NB4 (cell line): ENCODE results near the gene ATP11A.

Experiments used
- MYC ChIP-seq: IDR thresholded peaks from 2 replicates; pipeline ENCODE4 v1.6.1; 2011; ENCODE audit warnings: low read depth, low read length
- POLR2A ChIP-seq: IDR thresholded peaks from 2 replicates; pipeline ENCODE4 v1.6.1; 2011; ENCODE audit warnings: mild to moderate bottlenecking; ENCODE audit not compliant: insufficient read length; ENCODE audit errors: extremely low read depth
- TF ChIP-seq, protein P1 (sequence below): IDR thresholded peaks from one replicate; pipeline ENCODE4 v1.5.1; 2012; ENCODE audit warnings: low read depth, low read length
- TF ChIP-seq, protein P2 (sequence below): IDR thresholded peaks from 2 replicates; pipeline ENCODE4 v1.6.1; 2011; ENCODE audit warnings: low read depth, low read length

DNA sequence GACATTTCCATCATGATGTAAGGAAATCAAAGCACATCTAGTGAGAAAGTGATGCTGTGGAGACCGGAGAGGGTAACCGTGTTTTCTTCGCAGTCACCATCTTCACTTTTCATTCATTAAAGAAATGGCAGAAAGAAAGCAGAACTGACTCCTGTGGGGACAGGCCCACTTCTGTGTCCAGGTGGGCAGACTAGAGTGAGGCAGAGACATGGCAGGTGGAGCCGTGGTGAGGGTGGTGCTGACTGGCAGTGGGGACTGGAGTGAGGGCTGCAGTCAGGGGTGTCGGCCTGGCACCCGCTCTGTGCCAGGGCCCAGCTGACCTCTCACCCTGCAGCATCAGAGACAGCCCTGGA lies 207.7 kb downstream of the ATP11A start:
- TF ChIP-seq, protein P1, sequence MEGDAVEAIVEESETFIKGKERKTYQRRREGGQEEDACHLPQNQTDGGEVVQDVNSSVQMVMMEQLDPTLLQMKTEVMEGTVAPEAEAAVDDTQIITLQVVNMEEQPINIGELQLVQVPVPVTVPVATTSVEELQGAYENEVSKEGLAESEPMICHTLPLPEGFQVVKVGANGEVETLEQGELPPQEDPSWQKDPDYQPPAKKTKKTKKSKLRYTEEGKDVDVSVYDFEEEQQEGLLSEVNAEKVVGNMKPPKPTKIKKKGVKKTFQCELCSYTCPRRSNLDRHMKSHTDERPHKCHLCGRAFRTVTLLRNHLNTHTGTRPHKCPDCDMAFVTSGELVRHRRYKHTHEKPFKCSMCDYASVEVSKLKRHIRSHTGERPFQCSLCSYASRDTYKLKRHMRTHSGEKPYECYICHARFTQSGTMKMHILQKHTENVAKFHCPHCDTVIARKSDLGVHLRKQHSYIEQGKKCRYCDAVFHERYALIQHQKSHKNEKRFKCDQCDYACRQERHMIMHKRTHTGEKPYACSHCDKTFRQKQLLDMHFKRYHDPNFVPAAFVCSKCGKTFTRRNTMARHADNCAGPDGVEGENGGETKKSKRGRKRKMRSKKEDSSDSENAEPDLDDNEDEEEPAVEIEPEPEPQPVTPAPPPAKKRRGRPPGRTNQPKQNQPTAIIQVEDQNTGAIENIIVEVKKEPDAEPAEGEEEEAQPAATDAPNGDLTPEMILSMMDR = no peak
- TF ChIP-seq POLR2A (no peak), MYC (no peak)
- TF ChIP-seq, protein P2, sequence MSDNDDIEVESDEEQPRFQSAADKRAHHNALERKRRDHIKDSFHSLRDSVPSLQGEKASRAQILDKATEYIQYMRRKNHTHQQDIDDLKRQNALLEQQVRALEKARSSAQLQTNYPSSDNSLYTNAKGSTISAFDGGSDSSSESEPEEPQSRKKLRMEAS = no peak
